WTC11 (cell line): ENCODE measurements around the gene SLC38A3. TPM values are rescaled to one million over a fixed set of nuclear protein-coding genes. Genes with fewer than 3 reads are reported as not detected.

Experiments
- ATAC-seq: fragments of 200-7000 bp; cut with Tn5 transposase; 2 replicates; pipeline ENCODE4 v1.10.0; 2021; ENCODE audit warnings: mild to moderate bottlenecking, moderate library complexity
- CTCF ChIA-PET: fragments of 300-600 bp; sonication (Branson Sonifier 250); formaldehyde crosslinking; loops from one replicate; lab custom pipeline; 2021; ENCODE audit warnings: antibody characterized with exemption; lab: Charles Lee
- POLR2A ChIA-PET: fragments of 350-600 bp; sonication (Branson Sonifier 250); formaldehyde crosslinking; loops from one replicate; lab custom pipeline; 2021; ENCODE audit warnings: antibody characterized with exemption; lab: Charles Lee
- DNase-seq: peaks from one replicate; pipeline ENCODE4 v3.0.0; 2021; ENCODE audit warnings: low spot score
- H3K27ac Mint-ChIP-seq: 2 replicates; pipeline ENCODE4 v1.8.0; 2021; ENCODE audit warnings: mixed read lengths
- H3K27me3 Mint-ChIP-seq: 2 replicates; pipeline ENCODE4 v1.8.0; 2021; ENCODE audit warnings: low read depth, mild to moderate bottlenecking, moderate library complexity, mixed read lengths
- H3K36me3 Mint-ChIP-seq: 2 replicates; pipeline ENCODE4 v1.8.0; 2021; ENCODE audit warnings: mixed read lengths
- H3K4me1 Mint-ChIP-seq: 2 replicates; pipeline ENCODE4 v1.8.0; 2022; ENCODE audit warnings: mixed read lengths
- H3K4me3 Mint-ChIP-seq: 2 replicates; pipeline ENCODE4 v1.8.0; 2021; ENCODE audit warnings: mild to moderate bottlenecking, moderate library complexity, mixed read lengths
- H3K9me3 Mint-ChIP-seq: 2 replicates; pipeline ENCODE4 v1.8.0; 2021; ENCODE audit warnings: mixed read lengths
- CBFB ChIP-seq: sonication (generic); formaldehyde crosslinking; IDR thresholded peaks from 2 replicates; pipeline ENCODE4 v1.8.1; 2022; ENCODE audit warnings: mild to moderate bottlenecking, low read depth, missing genetic modification reagents
- CREB1 ChIP-seq: sonication (generic); formaldehyde crosslinking; IDR thresholded peaks from 2 replicates; pipeline ENCODE4 v1.8.0; 2023; ENCODE audit warnings: mild to moderate bottlenecking, missing genetic modification reagents
- CREM ChIP-seq: sonication (generic); formaldehyde crosslinking; IDR thresholded peaks from 2 replicates; pipeline ENCODE4 v1.8.1; 2022; ENCODE audit warnings: mild to moderate bottlenecking, missing genetic modification reagents, moderate library complexity
- EMX1 ChIP-seq: fragments of 250-450 bp; sonication (Bioruptor Pico); IDR thresholded peaks from 2 replicates; pipeline ENCODE4 v1.8.0; 2021; ENCODE audit warnings: mild to moderate bottlenecking
- ESRRA ChIP-seq: sonication (generic); formaldehyde crosslinking; IDR thresholded peaks from 2 replicates; pipeline ENCODE4 v1.8.1; 2022; ENCODE audit warnings: mild to moderate bottlenecking, missing genetic modification reagents, borderline replicate concordance
- FOXP1 ChIP-seq: sonication (generic); formaldehyde crosslinking; IDR thresholded peaks from 2 replicates; pipeline ENCODE4 v1.8.0; 2022; ENCODE audit warnings: missing genetic modification reagents, mild to moderate bottlenecking, moderate library complexity, borderline replicate concordance
- JAZF1 ChIP-seq: fragments of 250-450 bp; sonication (Bioruptor Pico); IDR thresholded peaks from 2 replicates; pipeline ENCODE4 v1.9.0; 2021; ENCODE audit warnings: moderate library complexity, mild to moderate bottlenecking, inconsistent platforms
- JUN ChIP-seq: sonication (generic); formaldehyde crosslinking; IDR thresholded peaks from 2 replicates; pipeline ENCODE4 v1.8.0; 2023; ENCODE audit warnings: mild to moderate bottlenecking, missing genetic modification reagents
- KAT7 ChIP-seq: sonication (generic); formaldehyde crosslinking; IDR thresholded peaks from 2 replicates; pipeline ENCODE4 v1.8.1; 2023; ENCODE audit warnings: missing genetic modification reagents, mild to moderate bottlenecking, borderline replicate concordance
- MXD4 ChIP-seq: fragments of 250-450 bp; sonication (Bioruptor Pico); IDR thresholded peaks from 2 replicates; pipeline ENCODE4 v1.8.0; 2021; ENCODE audit warnings: mild to moderate bottlenecking, moderate library complexity, borderline replicate concordance
- NFATC4 ChIP-seq: fragments of 250-450 bp; sonication (Bioruptor Pico); IDR thresholded peaks from 2 replicates; pipeline ENCODE4 v1.9.0; 2021; ENCODE audit warnings: mild to moderate bottlenecking
- NFE2L1 ChIP-seq: sonication (generic); formaldehyde crosslinking; IDR thresholded peaks from 2 replicates; pipeline ENCODE4 v1.8.1; 2023; ENCODE audit warnings: missing genetic modification reagents
- NR3C1 ChIP-seq: sonication (generic); formaldehyde crosslinking; conservative IDR thresholded peaks from 2 replicates; pipeline ENCODE4 v1.8.1; 2023; ENCODE audit warnings: low read depth, mild to moderate bottlenecking, missing genetic modification reagents
- OVOL2 ChIP-seq: fragments of 250-450 bp; sonication (Bioruptor Pico); IDR thresholded peaks from 2 replicates; pipeline ENCODE4 v1.9.0; 2021; ENCODE audit warnings: mild to moderate bottlenecking, borderline replicate concordance
- PRRX2 ChIP-seq: fragments of 250-450 bp; sonication (Bioruptor Pico); IDR thresholded peaks from 2 replicates; pipeline ENCODE4 v1.8.0; 2021; ENCODE audit warnings: mild to moderate bottlenecking
- SOX15 ChIP-seq: fragments of 250-450 bp; sonication (Bioruptor Pico); IDR thresholded peaks from 2 replicates; pipeline ENCODE4 v1.9.0; 2021; ENCODE audit warnings: mild to moderate bottlenecking
- TCF7 ChIP-seq: sonication (generic); formaldehyde crosslinking; IDR thresholded peaks from 2 replicates; pipeline ENCODE4 v1.8.0; 2022; ENCODE audit warnings: mild to moderate bottlenecking, low read depth, missing genetic modification reagents, moderate library complexity
- TEAD4 ChIP-seq: sonication (generic); formaldehyde crosslinking; IDR thresholded peaks from 2 replicates; pipeline ENCODE4 v1.8.0; 2022; ENCODE audit warnings: mild to moderate bottlenecking, missing genetic modification reagents
- ZNF416 ChIP-seq: fragments of 250-450 bp; sonication (Bioruptor Pico); IDR thresholded peaks from 2 replicates; pipeline ENCODE4 v1.9.0; 2021; ENCODE audit warnings: mild to moderate bottlenecking, inconsistent platforms
- total RNA-seq: library from RNA; stranded (reverse); gene quantifications from 3 replicates; pipeline ENCODE4 v1.2.3, GENCODE V29; 2021
- TF ChIP-seq, protein P1 (sequence below): sonication (generic); formaldehyde crosslinking; conservative IDR thresholded peaks from 2 replicates; pipeline ENCODE4 v1.8.1; 2022; ENCODE audit warnings: mild to moderate bottlenecking, missing genetic modification reagents
- TF ChIP-seq, protein P2 (sequence below): fragments of 250-450 bp; sonication (Bioruptor Pico); IDR thresholded peaks from 2 replicates; pipeline ENCODE4 v1.8.0; 2021; ENCODE audit warnings: mild to moderate bottlenecking
- TF ChIP-seq, protein P3 (sequence below): sonication (generic); formaldehyde crosslinking; IDR thresholded peaks from 2 replicates; pipeline ENCODE4 v1.8.1; 2023; ENCODE audit warnings: mild to moderate bottlenecking, missing genetic modification reagents

Gene SLC38A3
- total RNA-seq, 1 experiment from 2014 or later, result 0.90 TPM

DNA sequence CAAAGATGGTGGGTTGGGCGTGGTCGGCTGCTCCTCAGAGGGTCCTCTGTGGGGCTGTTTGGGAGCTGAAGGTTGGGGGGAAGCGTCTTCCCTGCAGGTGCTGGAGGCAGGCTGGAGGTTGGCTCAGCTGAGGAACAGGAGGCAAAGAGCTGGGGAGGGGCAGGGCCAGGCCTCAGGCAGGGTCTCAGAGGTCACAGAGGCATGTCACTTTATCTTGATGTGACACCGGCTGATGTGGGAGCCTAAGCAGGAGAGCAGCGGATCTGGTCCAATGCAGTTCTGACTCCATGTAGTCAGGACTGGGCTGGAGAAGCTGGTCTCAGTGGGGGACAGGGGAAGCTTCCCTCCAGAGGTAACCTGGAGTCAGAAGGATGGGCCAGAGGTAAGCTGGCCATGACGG lies 21.3 kb upstream of the SLC38A3 start:
- CTCF ChIA-PET, result interaction anchor here (0.8 to 2.3 kb wide), 3 partner anchors 9 to 63 kb away, joined by 3 to 9 read pairs (median 3); no protein-coding TSS in a partner anchor
- Mint-ChIP-seq H3K36me3 (peaks cover 40% of the 10 kb centered on the region), H3K4me1 (no peaks in the 10 kb centered on the region), H3K27me3 (no peaks in the 10 kb centered on the region), H3K4me3 (no peak overlapping the region), H3K27ac (no peak overlapping the region), H3K9me3 (no peaks in the 10 kb centered on the region)
- ATAC-seq (no peak), DNase-seq (no peak)
- TF ChIP-seq JAZF1 (CRISPR knock-in tag) (no peak), EMX1 (CRISPR knock-in tag) (no peak), TEAD4 (CRISPR knock-in tag) (no peak), KAT7 (no peak), SOX15 (no peak), NFE2L1 (CRISPR knock-in tag) (no peak), NR3C1 (no peak), ZNF416 (CRISPR knock-in tag) (no peak), NFATC4 (CRISPR knock-in tag) (no peak), TCF7 (no peak), PRRX2 (CRISPR knock-in tag) (no peak)
- TF ChIP-seq, protein P1, sequence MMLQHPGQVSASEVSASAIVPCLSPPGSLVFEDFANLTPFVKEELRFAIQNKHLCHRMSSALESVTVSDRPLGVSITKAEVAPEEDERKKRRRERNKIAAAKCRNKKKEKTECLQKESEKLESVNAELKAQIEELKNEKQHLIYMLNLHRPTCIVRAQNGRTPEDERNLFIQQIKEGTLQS, result no peak
- TF ChIP-seq, protein P2, sequence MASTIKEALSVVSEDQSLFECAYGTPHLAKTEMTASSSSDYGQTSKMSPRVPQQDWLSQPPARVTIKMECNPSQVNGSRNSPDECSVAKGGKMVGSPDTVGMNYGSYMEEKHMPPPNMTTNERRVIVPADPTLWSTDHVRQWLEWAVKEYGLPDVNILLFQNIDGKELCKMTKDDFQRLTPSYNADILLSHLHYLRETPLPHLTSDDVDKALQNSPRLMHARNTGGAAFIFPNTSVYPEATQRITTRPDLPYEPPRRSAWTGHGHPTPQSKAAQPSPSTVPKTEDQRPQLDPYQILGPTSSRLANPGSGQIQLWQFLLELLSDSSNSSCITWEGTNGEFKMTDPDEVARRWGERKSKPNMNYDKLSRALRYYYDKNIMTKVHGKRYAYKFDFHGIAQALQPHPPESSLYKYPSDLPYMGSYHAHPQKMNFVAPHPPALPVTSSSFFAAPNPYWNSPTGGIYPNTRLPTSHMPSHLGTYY, result no peak
- TF ChIP-seq, protein P3, sequence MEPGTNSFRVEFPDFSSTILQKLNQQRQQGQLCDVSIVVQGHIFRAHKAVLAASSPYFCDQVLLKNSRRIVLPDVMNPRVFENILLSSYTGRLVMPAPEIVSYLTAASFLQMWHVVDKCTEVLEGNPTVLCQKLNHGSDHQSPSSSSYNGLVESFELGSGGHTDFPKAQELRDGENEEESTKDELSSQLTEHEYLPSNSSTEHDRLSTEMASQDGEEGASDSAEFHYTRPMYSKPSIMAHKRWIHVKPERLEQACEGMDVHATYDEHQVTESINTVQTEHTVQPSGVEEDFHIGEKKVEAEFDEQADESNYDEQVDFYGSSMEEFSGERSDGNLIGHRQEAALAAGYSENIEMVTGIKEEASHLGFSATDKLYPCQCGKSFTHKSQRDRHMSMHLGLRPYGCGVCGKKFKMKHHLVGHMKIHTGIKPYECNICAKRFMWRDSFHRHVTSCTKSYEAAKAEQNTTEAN (CRISPR knock-in tag), result no peak
- POLR2A ChIA-PET, result no interaction called here

DNA sequence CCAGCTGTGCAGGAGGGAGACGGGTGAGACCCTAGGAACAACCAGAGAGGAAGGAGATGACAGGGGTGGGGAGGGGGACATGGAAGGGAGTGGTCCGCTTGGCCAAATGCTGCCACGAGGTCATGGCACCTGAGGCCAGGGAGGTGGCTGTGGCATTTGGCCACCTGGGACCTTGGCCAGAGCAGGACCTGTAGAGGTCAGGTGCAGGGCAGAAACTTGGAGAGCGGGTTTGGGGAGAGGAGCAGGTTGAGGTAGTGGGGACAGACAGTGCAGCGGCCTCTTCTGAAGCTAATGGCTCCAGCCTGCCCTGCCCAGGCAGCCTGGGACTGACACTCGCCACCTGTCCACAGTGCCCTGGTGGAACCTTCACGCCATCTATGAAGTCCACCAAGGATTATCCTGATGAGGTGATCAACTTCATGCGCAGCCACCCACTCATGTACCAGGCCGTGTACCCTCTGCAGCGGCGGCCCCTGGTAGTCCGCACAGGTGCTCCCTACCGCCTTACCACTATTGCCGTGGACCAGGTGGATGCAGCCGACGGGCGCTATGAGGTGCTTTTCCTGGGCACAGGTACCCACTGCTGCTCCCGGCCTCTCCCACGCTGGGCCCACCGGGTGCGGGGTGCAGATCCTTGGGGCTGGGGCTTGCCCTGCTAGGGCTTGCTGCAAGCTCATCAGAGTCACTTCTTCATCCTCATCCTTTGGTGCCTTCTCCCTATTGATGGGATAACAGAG lies 20.7 kb upstream of the SLC38A3 start:
- Mint-ChIP-seq H3K9me3 (no peaks in the 10 kb centered on the region), H3K27me3 (no peaks in the 10 kb centered on the region), H3K27ac (no peak overlapping the region), H3K4me3 (no peak overlapping the region), H3K4me1 (no peaks in the 10 kb centered on the region), H3K36me3 (peaks cover 40% of the 10 kb centered on the region)
- ChIA-PET POLR2A (no interaction called here), CTCF (interaction anchor here (0.6 to 2.3 kb wide), 4 partner anchors 8 to 81 kb away, joined by 3 to 9 read pairs (median 3); no protein-coding TSS in a partner anchor)
- DNase-seq (no peak), ATAC-seq (no peak)
- TF ChIP-seq FOXP1 (CRISPR knock-in tag) (no peak), CREB1 (no peak), JUN (CRISPR knock-in tag) (no peak), OVOL2 (CRISPR knock-in tag) (no peak), CREM (CRISPR knock-in tag) (no peak), MXD4 (CRISPR knock-in tag) (no peak), ESRRA (CRISPR knock-in tag) (no peak)

DNA sequence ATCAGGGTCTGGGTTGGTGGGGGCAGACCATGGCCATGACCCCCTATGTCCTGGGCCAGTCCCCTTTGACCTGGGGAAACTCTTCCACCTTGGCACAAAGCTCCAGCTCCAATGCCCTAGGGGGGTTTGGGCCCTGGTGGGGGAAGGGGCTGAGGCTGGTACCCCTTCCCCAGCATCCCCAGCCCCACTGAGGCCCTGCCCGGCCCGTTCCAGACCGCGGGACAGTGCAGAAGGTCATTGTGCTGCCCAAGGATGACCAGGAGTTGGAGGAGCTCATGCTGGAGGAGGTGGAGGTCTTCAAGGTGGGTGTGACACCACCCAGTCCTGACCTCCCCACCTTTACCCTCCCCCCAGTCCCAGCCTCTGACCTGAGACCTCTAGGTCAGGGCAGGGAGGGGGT lies 19.8 kb upstream of the SLC38A3 start:
- POLR2A ChIA-PET, result no interaction called here
- CTCF ChIA-PET, result interaction anchor here (0.6 to 2.3 kb wide), 3 partner anchors 20 to 80 kb away, joined by 3 to 9 read pairs (median 3); no protein-coding TSS in a partner anchor
- H3K36me3 Mint-ChIP-seq, result peaks cover 34% of the 10 kb centered on the region
- TF ChIP-seq PRRX2 (CRISPR knock-in tag), result no peak
- no peak for TF ChIP-seq NFATC4 (CRISPR knock-in tag)
- no peak for TF ChIP-seq CBFB (CRISPR knock-in tag)
- no peak overlapping the region for H3K27ac Mint-ChIP-seq
- DNase-seq (no peak), ATAC-seq (no peak)
- H3K9me3 Mint-ChIP-seq, result no peaks in the 10 kb centered on the region
- H3K4me1 Mint-ChIP-seq, result no peaks in the 10 kb centered on the region
- H3K4me3 Mint-ChIP-seq, result no peak overlapping the region
- no peaks in the 10 kb centered on the region for H3K27me3 Mint-ChIP-seq
